Liver (tissue), 3 donors: ENCODE measurements around the gene IMMT.

ENCODE experiments used
- HNF4A ChIP-seq, 2 donors: conservative IDR thresholded peaks; 2 replicates each; pipeline ENCODE4 v1.6.1; 2016; ENCODE audit warnings: antibody characterized with exemption in 2 of 2, mild to moderate bottlenecking in 2 of 2
- RAD21 ChIP-seq, 2 donors: IDR thresholded peaks; 2 replicates each; pipeline ENCODE4 v1.6.1; 2016; ENCODE audit warnings: antibody characterized with exemption in 2 of 2, mild to moderate bottlenecking in 2 of 2
- SP1 ChIP-seq: IDR thresholded peaks from 2 replicates; pipeline ENCODE4 v1.6.1; 2018; ENCODE audit warnings: antibody characterized with exemption, mild to moderate bottlenecking
- TAF1 ChIP-seq: conservative IDR thresholded peaks from 2 replicates; pipeline ENCODE4 v1.6.1; 2016; ENCODE audit warnings: antibody characterized with exemption, mild to moderate bottlenecking
- YY1 ChIP-seq: IDR thresholded peaks from 2 replicates; pipeline ENCODE4 v1.6.1; 2016; ENCODE audit warnings: antibody characterized with exemption, mild to moderate bottlenecking
- TF ChIP-seq, protein P1 (sequence below): fragments of 150-350 bp; IDR thresholded peaks from 2 replicates; pipeline ENCODE4 v1.5.1; 2017; ENCODE audit warnings: improper control_type of control experiment, low read depth, low read length; ENCODE audit not compliant: missing input control
- donor health status: healthy.
- donor health status: healthy.

DNA sequence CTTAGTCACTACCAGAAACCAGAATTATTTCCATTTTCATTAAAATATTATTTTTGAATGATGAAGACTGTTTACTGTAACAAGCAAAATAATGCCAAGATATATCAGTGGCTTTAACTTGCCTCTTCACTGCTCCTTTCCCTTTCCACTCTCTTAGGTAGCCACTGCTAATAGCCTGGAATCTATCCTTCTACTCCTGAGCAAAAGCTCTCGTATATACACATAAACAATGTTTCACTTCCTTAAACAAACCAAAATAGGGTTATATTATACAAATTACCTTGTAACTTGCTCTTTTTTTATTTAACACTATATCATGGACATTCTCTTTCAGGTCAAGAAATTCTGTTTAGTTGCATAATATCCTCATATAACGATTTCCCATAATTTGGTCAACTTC lies 20.8 kb downstream of the IMMT start:
- TF ChIP-seq, protein P1, sequence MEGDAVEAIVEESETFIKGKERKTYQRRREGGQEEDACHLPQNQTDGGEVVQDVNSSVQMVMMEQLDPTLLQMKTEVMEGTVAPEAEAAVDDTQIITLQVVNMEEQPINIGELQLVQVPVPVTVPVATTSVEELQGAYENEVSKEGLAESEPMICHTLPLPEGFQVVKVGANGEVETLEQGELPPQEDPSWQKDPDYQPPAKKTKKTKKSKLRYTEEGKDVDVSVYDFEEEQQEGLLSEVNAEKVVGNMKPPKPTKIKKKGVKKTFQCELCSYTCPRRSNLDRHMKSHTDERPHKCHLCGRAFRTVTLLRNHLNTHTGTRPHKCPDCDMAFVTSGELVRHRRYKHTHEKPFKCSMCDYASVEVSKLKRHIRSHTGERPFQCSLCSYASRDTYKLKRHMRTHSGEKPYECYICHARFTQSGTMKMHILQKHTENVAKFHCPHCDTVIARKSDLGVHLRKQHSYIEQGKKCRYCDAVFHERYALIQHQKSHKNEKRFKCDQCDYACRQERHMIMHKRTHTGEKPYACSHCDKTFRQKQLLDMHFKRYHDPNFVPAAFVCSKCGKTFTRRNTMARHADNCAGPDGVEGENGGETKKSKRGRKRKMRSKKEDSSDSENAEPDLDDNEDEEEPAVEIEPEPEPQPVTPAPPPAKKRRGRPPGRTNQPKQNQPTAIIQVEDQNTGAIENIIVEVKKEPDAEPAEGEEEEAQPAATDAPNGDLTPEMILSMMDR, result no peak
- TF ChIP-seq HNF4A (conservative IDR thresholded peaks at IDR 0.05) (no peak), TAF1 (no peak), RAD21 (IDR thresholded peaks at IDR 0.05) (no peak), SP1 (no peak), YY1 (no peak)
